Activated T-helper 2 cell treated with anti-CD3 and anti-CD28 coated beads, Interferon-gamma antibody, Interleukin-2, Interleukin-4, amounts not matched to agents 10 μg/mL and 5 μg/mL and 100 μg/mL, durations not matched to agents 14 hours and 24 hours and 36 hours (primary cell): ENCODE measurements around the gene TMEM156. TPM values are rescaled to one million over a fixed set of nuclear protein-coding genes. Genes with fewer than 3 reads are reported as not detected.

Source experiments
- DNase-seq: peaks from one replicate; pipeline ENCODE4 v3.0.0; 2021; ENCODE audit warnings: low spot score
- H3K27ac Mint-ChIP-seq: one replicate; pipeline ENCODE4 v1.8.0; 2021; ENCODE audit warnings: mixed read lengths
- H3K27me3 Mint-ChIP-seq: one replicate; pipeline ENCODE4 v1.8.0; 2021; ENCODE audit warnings: low read depth, mixed read lengths
- H3K36me3 Mint-ChIP-seq: one replicate; pipeline ENCODE4 v1.8.0; 2021; ENCODE audit warnings: low read depth, mixed read lengths
- H3K4me1 Mint-ChIP-seq: one replicate; pipeline ENCODE4 v1.8.0; 2021; ENCODE audit warnings: low read depth, mixed read lengths
- H3K4me3 Mint-ChIP-seq: one replicate; pipeline ENCODE4 v1.8.0; 2021; ENCODE audit warnings: low read depth, mild to moderate bottlenecking, moderate library complexity, mixed read lengths
- H3K9me3 Mint-ChIP-seq: one replicate; pipeline ENCODE4 v1.8.0; 2021; ENCODE audit warnings: mixed read lengths
- intact Hi-C: fragments of 100-400 bp; cut with micrococcal nuclease; formaldehyde crosslinking; loops from one replicate; pipeline ENCODE4 v1.15.1; 2023
- total RNA-seq: library from RNA; stranded (reverse); gene quantifications from 2 replicates; pipeline ENCODE4 v1.2.3, GENCODE V29; 2022

TMEM156 gene
- total RNA-seq, 1 donor from 2014 or later = 17.8 TPM

- peaks cover 38% of the 10 kb centered on the region for H3K4me1 Mint-ChIP-seq
- H3K9me3 Mint-ChIP-seq = no peaks in the 10 kb centered on the region
- intact Hi-C loops = no loop called here
- H3K36me3 Mint-ChIP-seq = peaks cover 14% of the 10 kb centered on the region
- no peaks in the 10 kb centered on the region for H3K27me3 Mint-ChIP-seq
- H3K4me3 Mint-ChIP-seq = no peak overlapping the region
- H3K27ac Mint-ChIP-seq = no peak overlapping the region
- no peak for DNase-seq
These were observed 19.3 kb upstream of the TMEM156 start for GRCh38 chr4:39051492-39051891.

GRCh38 chr4:39050590-39050989 is 18.4 kb upstream of the TMEM156 start:
- intact Hi-C loops = no loop called here
- Mint-ChIP-seq H3K27ac (no peak overlapping the region), H3K9me3 (no peaks in the 10 kb centered on the region), H3K4me3 (no peak overlapping the region), H3K36me3 (peaks cover 17% of the 10 kb centered on the region), H3K4me1 (peaks cover 44% of the 10 kb centered on the region), H3K27me3 (no peaks in the 10 kb centered on the region)
- no peak for DNase-seq

- peak overlapping the region; percentile 68 for H3K27ac Mint-ChIP-seq
- intact Hi-C loops = no loop called here
- H3K9me3 Mint-ChIP-seq = no peaks in the 10 kb centered on the region
- peaks cover 54% of the 10 kb centered on the region for H3K4me1 Mint-ChIP-seq
- no peaks in the 10 kb centered on the region for H3K27me3 Mint-ChIP-seq
- no peak for DNase-seq
- peaks cover 17% of the 10 kb centered on the region for H3K36me3 Mint-ChIP-seq
- H3K4me3 Mint-ChIP-seq = peak overlapping the region; percentile 51
These were observed 16.1 kb upstream of the TMEM156 start for GRCh38 chr4:39048311-39048710.

- no peaks in the 10 kb centered on the region for H3K27me3 Mint-ChIP-seq
These were observed 15.5 kb upstream of the TMEM156 start for GRCh38 chr4:39047681-39048080.

GRCh38 chr4:39046249-39046648 is 14.0 kb upstream of the TMEM156 start:
- H3K27me3 Mint-ChIP-seq = no peaks in the 10 kb centered on the region
- H3K27ac Mint-ChIP-seq = peak overlapping the region; percentile 85
- no peaks in the 10 kb centered on the region for H3K9me3 Mint-ChIP-seq
- intact Hi-C loops = no loop called here
- peaks cover 17% of the 10 kb centered on the region for H3K36me3 Mint-ChIP-seq
- H3K4me1 Mint-ChIP-seq = peaks cover 55% of the 10 kb centered on the region
- peak overlapping the region; percentile 85 for H3K4me3 Mint-ChIP-seq
- DNase-seq = no peak

More at GRCh38 chr4:39047681-39048080, 15.5 kb upstream of the TMEM156 start:
- H3K4me1 Mint-ChIP-seq = peaks cover 55% of the 10 kb centered on the region
- no peak for DNase-seq
- peak overlapping the region; percentile 51 for H3K4me3 Mint-ChIP-seq
- intact Hi-C loops = no loop called here
- peaks cover 17% of the 10 kb centered on the region for H3K36me3 Mint-ChIP-seq
- H3K9me3 Mint-ChIP-seq = no peaks in the 10 kb centered on the region
- peak overlapping the region; percentile 68 for H3K27ac Mint-ChIP-seq

DNA sequence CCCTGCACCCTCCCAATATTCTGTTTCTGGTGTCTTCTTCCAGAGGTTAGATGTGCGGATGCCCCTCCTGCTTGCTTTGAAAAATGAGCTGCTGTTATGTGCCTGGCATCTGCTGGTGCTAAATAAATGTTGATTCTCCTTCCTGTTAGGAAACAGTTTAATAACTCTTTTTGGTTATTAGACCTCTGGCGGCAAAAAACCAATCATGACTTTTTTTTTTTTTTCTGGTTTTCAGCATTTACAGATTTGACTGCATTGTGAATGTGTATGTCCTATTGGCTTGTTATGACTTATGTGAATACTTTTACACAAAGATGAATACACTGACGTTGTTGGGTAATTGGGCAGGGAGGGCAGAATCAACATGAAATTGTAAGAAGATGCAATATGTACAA is 13.6 kb upstream of the TMEM156 start:
- Mint-ChIP-seq H3K4me1 (peaks cover 53% of the 10 kb centered on the region), H3K9me3 (no peaks in the 10 kb centered on the region), H3K27me3 (no peaks in the 10 kb centered on the region), H3K36me3 (peaks cover 17% of the 10 kb centered on the region), H3K27ac (peak overlapping the region; percentile 85), H3K4me3 (peak overlapping the region; percentile 85)
- intact Hi-C loops = loop anchor here (2.0 kb wide), 2 partner anchors 59 to 137 kb away; partner anchors contain the start of gene WDR19
- DNase-seq = no peak

DNA sequence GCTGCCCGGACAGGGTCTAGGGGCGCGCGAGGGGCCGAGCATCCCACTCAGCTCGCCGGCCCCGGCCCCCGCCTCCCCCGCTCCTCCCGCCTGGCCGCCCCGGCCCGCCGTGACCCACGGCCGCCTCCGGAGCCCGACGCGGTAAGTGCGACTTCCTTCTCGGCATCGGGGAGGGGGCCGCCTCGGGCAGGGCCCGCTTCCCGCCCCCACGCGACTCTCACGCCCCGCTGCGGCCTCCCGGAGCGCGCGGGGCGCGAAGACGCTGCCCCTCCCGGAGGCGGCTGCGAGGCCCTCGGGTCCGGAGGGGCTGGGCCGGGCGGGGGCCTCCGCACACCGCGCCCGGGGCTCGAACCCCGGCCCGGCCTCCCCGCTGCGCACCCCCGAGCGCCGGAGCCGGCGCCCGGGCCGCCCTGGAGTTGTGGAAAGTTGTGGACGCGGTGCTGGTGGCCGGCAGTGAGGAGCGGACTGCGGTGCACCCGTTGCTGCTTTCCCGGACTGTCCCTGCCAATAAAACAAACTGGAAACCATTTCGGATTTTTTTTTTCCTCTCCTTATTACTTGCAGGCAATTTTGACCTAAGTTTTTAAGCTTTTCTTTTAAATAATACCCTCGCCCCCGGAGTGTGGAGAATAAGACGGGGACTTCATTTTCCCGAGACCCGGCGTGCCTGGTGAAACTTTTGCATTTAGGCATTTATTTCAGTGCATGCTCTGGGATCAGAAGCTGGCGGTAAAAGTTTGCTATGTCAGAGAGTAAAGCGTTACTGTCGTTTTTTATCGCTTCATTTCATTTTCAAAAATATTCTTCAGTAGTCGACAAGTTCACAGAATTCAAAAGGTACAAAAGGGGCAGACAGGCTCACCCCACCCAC is 13.0 kb upstream of the TMEM156 start:
- Mint-ChIP-seq H3K27me3 (no peaks in the 10 kb centered on the region), H3K4me1 (peaks cover 51% of the 10 kb centered on the region), H3K27ac (peak overlapping the region; percentile 85), H3K36me3 (peaks cover 17% of the 10 kb centered on the region), H3K9me3 (no peaks in the 10 kb centered on the region), H3K4me3 (peak overlapping the region; percentile 85)
- no peak for DNase-seq
- intact Hi-C loops = loop anchor here (1.0 to 5.0 kb wide), 6 partner anchors 13 to 138 kb away; partner anchors contain the start of genes TMEM156 and WDR19

- peak; percentile 89 for DNase-seq
- intact Hi-C loops = loop anchor here (1.0 to 5.0 kb wide), 6 partner anchors 12 to 138 kb away; partner anchors contain the start of genes TMEM156 and WDR19
- Mint-ChIP-seq H3K36me3 (peaks cover 17% of the 10 kb centered on the region), H3K9me3 (no peaks in the 10 kb centered on the region), H3K4me1 (peaks cover 51% of the 10 kb centered on the region), H3K4me3 (peak overlapping the region; percentile 84), H3K27me3 (no peaks in the 10 kb centered on the region), H3K27ac (peak overlapping the region; percentile 85)
These were observed 12.3 kb upstream of the TMEM156 start for GRCh38 chr4:39044364-39044955.

DNA sequence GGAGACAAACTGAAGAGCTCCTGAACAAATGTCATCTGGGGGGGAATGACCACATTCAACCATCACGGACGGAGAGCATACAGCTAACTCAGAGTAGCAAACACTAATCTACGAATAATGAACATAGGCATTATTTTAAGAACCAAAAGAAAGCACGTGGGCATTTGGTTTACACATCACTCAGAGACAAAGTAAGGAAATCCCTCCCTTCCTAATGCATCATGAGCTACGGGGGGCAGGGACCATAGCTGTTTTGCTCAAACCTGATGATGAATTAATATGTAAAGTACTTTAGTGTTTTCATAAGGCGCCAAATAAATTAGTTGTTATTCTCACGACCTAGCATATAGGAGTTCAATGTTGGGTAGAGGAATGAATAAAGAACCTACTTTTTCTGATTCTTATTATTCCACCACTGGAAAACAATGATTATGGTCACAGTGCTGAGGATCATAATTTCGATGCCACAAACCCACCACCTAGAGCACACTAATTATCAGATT is 11.7 kb upstream of the TMEM156 start:
- peak overlapping the region; percentile 85 for H3K27ac Mint-ChIP-seq
- intact Hi-C loops = loop anchor here (1.0 to 5.0 kb wide), 6 partner anchors 12 to 139 kb away; partner anchors contain the start of genes TMEM156 and WDR19
- no peaks in the 10 kb centered on the region for H3K9me3 Mint-ChIP-seq
- H3K4me3 Mint-ChIP-seq = peak overlapping the region; percentile 84
- peaks cover 17% of the 10 kb centered on the region for H3K36me3 Mint-ChIP-seq
- peaks cover 51% of the 10 kb centered on the region for H3K4me1 Mint-ChIP-seq
- H3K27me3 Mint-ChIP-seq = no peaks in the 10 kb centered on the region
- DNase-seq = no peak

- peaks cover 46% of the 10 kb centered on the region for H3K4me1 Mint-ChIP-seq
- no peak for DNase-seq
- peaks cover 15% of the 10 kb centered on the region for H3K36me3 Mint-ChIP-seq
- peak overlapping the region; percentile 85 for H3K27ac Mint-ChIP-seq
- peak overlapping the region; percentile 84 for H3K4me3 Mint-ChIP-seq
- H3K27me3 Mint-ChIP-seq = no peaks in the 10 kb centered on the region
- H3K9me3 Mint-ChIP-seq = no peaks in the 10 kb centered on the region
- intact Hi-C loops = loop anchor here (5.0 kb wide), 1 partner anchor 94 kb away; no protein-coding TSS in a partner anchor
These were observed 11.1 kb upstream of the TMEM156 start for GRCh38 chr4:39043058-39043860.

DNA sequence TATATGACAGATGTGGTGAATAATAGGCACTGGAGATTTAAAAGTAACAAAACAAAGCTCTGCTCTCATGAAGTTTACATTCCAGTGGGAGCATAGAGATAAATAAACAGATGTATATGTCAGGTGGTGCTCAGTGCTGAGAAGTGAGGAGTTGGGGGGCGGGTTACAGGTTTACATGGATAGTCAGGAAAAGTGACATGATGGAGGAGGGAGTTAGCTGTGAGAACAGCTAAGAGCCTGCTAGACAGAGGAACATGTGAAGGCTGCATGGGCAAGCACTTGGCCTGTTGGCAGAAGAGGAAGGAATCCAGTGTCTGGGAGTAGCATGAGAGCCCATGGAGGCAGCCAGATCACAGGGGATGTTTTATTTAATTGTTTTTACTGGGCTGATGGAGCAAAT is 10.2 kb upstream of the TMEM156 start:
- peak overlapping the region; percentile 23 for H3K4me3 Mint-ChIP-seq

GRCh38 chr4:39039108-39039507 is 6.9 kb upstream of the TMEM156 start:
- no peak overlapping the region for H3K4me3 Mint-ChIP-seq
- no peaks in the 10 kb centered on the region for H3K27me3 Mint-ChIP-seq
- H3K4me1 Mint-ChIP-seq = peaks cover 44% of the 10 kb centered on the region
- H3K9me3 Mint-ChIP-seq = no peaks in the 10 kb centered on the region
- DNase-seq = no peak
- intact Hi-C loops = loop anchor here (10.0 kb wide), 1 partner anchor 904 kb away; no protein-coding TSS in a partner anchor
- H3K27ac Mint-ChIP-seq = no peak overlapping the region
- H3K36me3 Mint-ChIP-seq = no peaks in the 10 kb centered on the region

More for the DNA sequence above, 10.2 kb upstream of the TMEM156 start:
- peak overlapping the region; percentile 43 for H3K27ac Mint-ChIP-seq
- H3K36me3 Mint-ChIP-seq = peaks cover 7% of the 10 kb centered on the region
- DNase-seq = no peak
- H3K27me3 Mint-ChIP-seq = no peaks in the 10 kb centered on the region
- peaks cover 46% of the 10 kb centered on the region for H3K4me1 Mint-ChIP-seq
- no peaks in the 10 kb centered on the region for H3K9me3 Mint-ChIP-seq
- intact Hi-C loops = loop anchor here (5.0 kb wide), 1 partner anchor 95 kb away; no protein-coding TSS in a partner anchor
